ENCODE results near the gene CEL. TPM values are rescaled to one million over a fixed set of nuclear protein-coding genes. Genes with fewer than 3 reads are reported as not detected.
A peak's percentile ranks its signal among the peaks of the same experiment; 100 is the strongest.

Gene CEL
- total and polyA plus RNA-seq, 2 donors (not counting 3 experiments of a cell fraction or from before 2014, with no cell fraction given), result 0.92 to 1.1 TPM

GRCh38 chr9:133031130-133031422 is 30.7 kb upstream of the CEL start:
- FAIRE-seq, result no peak
- H3K9me1 ChIP-seq (replicated peaks; ENCODE audit: control insufficient read depth, extremely low read depth, insufficient read depth, low read length), result no peaks in the 10 kb centered on the region
- intact Hi-C loops (cut with micrococcal nuclease), result no loop called here
- no peaks in the 10 kb centered on the region for H4K20me1 ChIP-seq (replicated peaks; ENCODE audit: control insufficient read depth, extremely low read depth, insufficient read depth, low read length)
- no TSS peak for BruUV-seq (replicated peaks)
- no peak for DNase-seq (ENCODE audit: low read depth, low spot score)
- TF ChIP-seq MYC (IDR thresholded peaks at IDR 0.05; ENCODE audit: low read depth, low read length) (no peak), POLR2A (IDR thresholded peaks at IDR 0.05; ENCODE audit: low read depth, low read length) (no peak), EZH2 (IDR thresholded peaks at IDR 0.05; ENCODE audit: borderline replicate concordance, low read depth, low read length, severe bottlenecking) (no peak), POLR2AphosphoS5 (IDR thresholded peaks at IDR 0.05; ENCODE audit: insufficient read depth, low read depth, low read length) (no peak), GATA2 (IDR thresholded peaks at IDR 0.05; ENCODE audit: insufficient read depth, insufficient read length, low read depth, low read length) (no peak), FOS (IDR thresholded peaks at IDR 0.05; ENCODE audit: borderline replicate concordance, insufficient read depth, low read length) (no peak), JUN (IDR thresholded peaks at IDR 0.05; ENCODE audit: borderline replicate concordance, insufficient read depth, insufficient read length, low read depth) (no peak)
- TF ChIP-seq, protein P1, sequence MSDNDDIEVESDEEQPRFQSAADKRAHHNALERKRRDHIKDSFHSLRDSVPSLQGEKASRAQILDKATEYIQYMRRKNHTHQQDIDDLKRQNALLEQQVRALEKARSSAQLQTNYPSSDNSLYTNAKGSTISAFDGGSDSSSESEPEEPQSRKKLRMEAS (IDR thresholded peaks at IDR 0.05; ENCODE audit: insufficient read depth, insufficient read length), result no peak
- TF ChIP-seq, protein P2, sequence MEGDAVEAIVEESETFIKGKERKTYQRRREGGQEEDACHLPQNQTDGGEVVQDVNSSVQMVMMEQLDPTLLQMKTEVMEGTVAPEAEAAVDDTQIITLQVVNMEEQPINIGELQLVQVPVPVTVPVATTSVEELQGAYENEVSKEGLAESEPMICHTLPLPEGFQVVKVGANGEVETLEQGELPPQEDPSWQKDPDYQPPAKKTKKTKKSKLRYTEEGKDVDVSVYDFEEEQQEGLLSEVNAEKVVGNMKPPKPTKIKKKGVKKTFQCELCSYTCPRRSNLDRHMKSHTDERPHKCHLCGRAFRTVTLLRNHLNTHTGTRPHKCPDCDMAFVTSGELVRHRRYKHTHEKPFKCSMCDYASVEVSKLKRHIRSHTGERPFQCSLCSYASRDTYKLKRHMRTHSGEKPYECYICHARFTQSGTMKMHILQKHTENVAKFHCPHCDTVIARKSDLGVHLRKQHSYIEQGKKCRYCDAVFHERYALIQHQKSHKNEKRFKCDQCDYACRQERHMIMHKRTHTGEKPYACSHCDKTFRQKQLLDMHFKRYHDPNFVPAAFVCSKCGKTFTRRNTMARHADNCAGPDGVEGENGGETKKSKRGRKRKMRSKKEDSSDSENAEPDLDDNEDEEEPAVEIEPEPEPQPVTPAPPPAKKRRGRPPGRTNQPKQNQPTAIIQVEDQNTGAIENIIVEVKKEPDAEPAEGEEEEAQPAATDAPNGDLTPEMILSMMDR (IDR thresholded peaks at IDR 0.05; ENCODE audit: extremely low read depth in 1 of 2, insufficient read depth in 1 of 2, low read depth in 1 of 2, low read length in 2 of 2), result no peak
- H3K9ac ChIP-seq (replicated peaks; ENCODE audit: extremely low read depth, insufficient read depth, low read length), result peak overlapping the region; percentile 94
- H3K4me1 ChIP-seq (ENCODE audit: control insufficient read depth, extremely low read depth, insufficient read depth, low read length), result peaks cover 8% of the 10 kb centered on the region
- H3K79me2 ChIP-seq (ENCODE audit: control insufficient read depth, insufficient read depth, low read length), result peaks cover 53% of the 10 kb centered on the region
- CTCF ChIA-PET, result interaction anchor here (1.1 to 2.2 kb wide), 7 partner anchors 9 to 113 kb away, joined by 3 to 34 read pairs (median 4); partner anchors contain the start of gene GFI1B
- peak overlapping the region; percentile 69 for H3K27ac ChIP-seq (ENCODE audit: insufficient read depth, low read depth, low read length)
- H2AFZ ChIP-seq (ENCODE audit: low read depth, low read length), result peak overlapping the region; percentile 96
- dilution Hi-C loops (cut with MboI; ENCODE audit: extremely low pct_ligation_motif_present, low sequenced_read_pairs), result no loop called here
- peak overlapping the region; percentile 85 to 93 (median 92) for H3K4me3 ChIP-seq (replicated peaks in 1 of 3; ENCODE audit: insufficient read depth in 1 of 3, low read depth in 1 of 3, low read length in 3 of 3)
- POLR2A ChIA-PET, result interaction anchor here (0.6 to 1.2 kb wide), 2 partner anchors 35 to 208 kb away, joined by 4 to 6 read pairs; no protein-coding TSS in a partner anchor
- H3K4me2 ChIP-seq (ENCODE audit: insufficient read depth, low read length), result peak overlapping the region; percentile 78
- H3K36me3 ChIP-seq (ENCODE audit: control insufficient read depth in 2 of 2, extremely low read depth in 1 of 2, insufficient read depth in 2 of 2, low read length in 2 of 2), result peaks cover 0 to 2% of the 10 kb centered on the region in 2 experiments
- no peaks in the 10 kb centered on the region for H3K9me3 ChIP-seq (replicated peaks; ENCODE audit: control insufficient read depth, insufficient read depth, low read length)
- H3K27me3 ChIP-seq (ENCODE audit: control insufficient read depth in 2 of 2, insufficient read depth in 2 of 2, low read length in 2 of 2), result no peaks in the 10 kb centered on the region

Data from endothelial cell of umbilical vein (primary cell).